Heart left ventricle (tissue), 16 donors: Measurements from ENCODE around the gene DNAH14. TPM values are rescaled to one million over a fixed set of nuclear protein-coding genes. Genes with fewer than 3 reads are reported as not detected.

Experiments used
- ATAC-seq, 4 donors: fragments of 200-7000 bp; cut with Tn5 transposase; one replicate each; pipeline ENCODE4 v1.9.1; 2020 to 2022; ENCODE audit warnings: moderate library complexity in 4 of 4, mild to moderate bottlenecking in 3 of 4, moderate number of reproducible peaks in 1 of 4
- DNase-seq, 5 donors: peaks; one replicate each; pipeline ENCODE4 v3.0.0-alpha.2; 2020
- H3K27ac ChIP-seq, 12 donors: fragments of 200-600 bp; sonication (generic) in 4 of 12; one replicate each; pipeline versions ENCODE4 v1.5.0 to v1.8.0; 2016 to 2022; ENCODE audit warnings: mild to moderate bottlenecking in 2 of 12
- H3K27me3 ChIP-seq, 9 donors: fragments of 200-600 bp; sonication (generic) in 2 of 9; one replicate each; pipeline versions ENCODE4 v1.5.1 to v1.8.0; 2016 to 2022; ENCODE audit warnings: mild to moderate bottlenecking in 3 of 9
- H3K36me3 ChIP-seq, 9 donors: fragments of 200-600 bp; sonication (generic) in 2 of 9; one replicate each; pipeline versions ENCODE4 v1.5.0 to v1.8.0; 2018 to 2022; ENCODE audit warnings: mild to moderate bottlenecking in 2 of 9
- H3K4me1 ChIP-seq, 12 donors: fragments of 200-600 bp; sonication (generic) in 4 of 12; one replicate each; pipeline versions ENCODE4 v1.5.0 to v1.8.0; 2016 to 2022; ENCODE audit warnings: mild to moderate bottlenecking in 3 of 12
- H3K4me3 ChIP-seq, 12 donors: fragments of 200-600 bp; sonication (generic) in 4 of 12; one replicate each; pipeline versions ENCODE4 v1.5.0 to v1.8.0; 2017 to 2022; ENCODE audit warnings: mild to moderate bottlenecking in 9 of 12, moderate library complexity in 4 of 12
- H3K9me3 ChIP-seq, 12 donors: fragments of 200-600 bp; sonication (generic) in 4 of 12; one replicate each; pipeline versions ENCODE4 v1.5.0 to v1.8.0; 2016 to 2022; ENCODE audit warnings: mild to moderate bottlenecking in 1 of 12
- POLR2A ChIP-seq, 2 donors: fragments of 450-650 bp; IDR thresholded peaks; one replicate each; pipeline ENCODE4 v1.6.1; 2017; ENCODE audit warnings: antibody characterized with exemption in 2 of 2, mild to moderate bottlenecking in 2 of 2, moderate library complexity in 2 of 2
- WGBS, 4 donors: extraction: QIAGEN DNeasy Blood & Tissue Kit in 2 of 4; methylation state at CpG; one replicate each; pipeline versions ENCODE4 v1.1.5 to v1.1.7; 2013 to 2018; 5-methylcytosine and 5-hydroxymethylcytosine counted together
- intact Hi-C, 10 donors: fragments of 100-400 bp; cut with DNase I; formaldehyde crosslinking; loops; one replicate each; pipeline versions ENCODE4 v1.11.1 to v1.14.2; 2022
- polyA plus RNA-seq, 2 donors: library from polyadenylated mRNA; stranded (reverse); fragments of 200-250 nt; gene quantifications; one replicate each; pipeline ENCODE4 v1.2.3, GENCODE V29; 2013
- total RNA-seq, 9 donors: library from RNA; depleted of rRNA in 2 of 9; stranded (reverse); fragments of >200 nt in 2 of 9; fragmentation: NEBNext Ultra II Directional in 3 of 9; extraction: Animal tissue kit (Norgen Biotek cat#: 25700) in 3 of 9; gene quantifications; one replicate each; pipeline versions ENCODE4 v1.1.0 to v1.2.4, GENCODE V29; 2016 to 2023
- TF ChIP-seq, protein P1 (sequence below), 12 donors: fragments of 200-600 bp; sonication (generic) in 4 of 12; IDR thresholded peaks; one replicate each; pipeline versions ENCODE4 v1.5.0 to v1.8.0; 2018 to 2022; ENCODE audit warnings: antibody characterized with exemption in 12 of 12, mild to moderate bottlenecking in 5 of 12
- donor health status: ischemic (EF 13 %, LVEDD 7.1; RV severe dilation, severe dysfunction).
- donor health status: healthy with polysubstance abuse.
- donor health status: DM: no; HTN: yes; CAD: no.
- donor health status: DM: no; HTN: no; CAD: no.
- donor health status: ischemic (EF 25% LVEDD 6.9; RV normal size, moderate dysfunction).
- donor health status: ischemic (EF 25% LVEDD 5.7; RV mildly dilated, moderate dysfunction).
- donor health status: healthy.
- donor health status: DM: yes; HTN: yes; CAD: no.
- donor health status: ischemic (EF 35%, LVEDD 5.7; RV mildly dilated, moderate dysfunction).
- donor health status: nonischemic (EF 11% LVEDD 7.7; RV severe dilation, severe dysfunction).
- donor health status: DM: yes; HTN: yes; CAD: no.
- donor health status: PGD.
- donor health status: ischemic (EF 29% LVEDD 5.4; RV normal size, mild dysfunction).
- donor health status: nonischemic (EF 23%, LVEDD 6.1; RV moderate dilation, normal function).

DNAH14 gene
- total and polyA plus RNA-seq, 11 donors = 0.24 to 6.8 (median 2.8) TPM

DNA sequence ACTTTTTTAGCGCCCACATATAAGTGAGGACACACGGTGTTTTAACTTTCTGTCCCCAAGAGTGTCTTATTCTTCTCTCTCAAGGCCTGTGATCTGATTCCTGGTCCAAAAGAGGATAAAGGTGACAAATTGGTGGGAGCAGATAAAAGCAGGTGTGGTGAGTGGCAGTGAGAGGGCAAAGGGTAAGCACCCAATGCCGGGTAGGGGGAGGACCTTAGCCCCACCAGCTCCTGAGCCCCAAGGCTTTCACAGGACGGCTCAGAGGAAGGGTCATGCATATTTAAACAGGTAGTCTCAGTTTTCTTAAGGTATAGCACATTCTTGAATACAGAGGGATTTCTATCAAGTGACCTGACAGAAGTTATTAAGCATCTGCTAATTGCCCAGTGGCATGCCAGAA is 478.8 kb downstream of the DNAH14 start:
- intact Hi-C loops = no loop called here
- H3K4me3 ChIP-seq = no peak overlapping the region
- H3K4me1 ChIP-seq = no peaks in the 10 kb centered on the region
- H3K27ac ChIP-seq = no peak overlapping the region
- no peaks in the 10 kb centered on the region for H3K27me3 ChIP-seq
- ATAC-seq = no peak
- no peak for DNase-seq
- H3K36me3 ChIP-seq = peaks cover 0 to 98% (median 78%) of the 10 kb centered on the region in 9 donors
- TF ChIP-seq POLR2A (IDR thresholded peaks at IDR 0.05) = no peak
- TF ChIP-seq, protein P1, sequence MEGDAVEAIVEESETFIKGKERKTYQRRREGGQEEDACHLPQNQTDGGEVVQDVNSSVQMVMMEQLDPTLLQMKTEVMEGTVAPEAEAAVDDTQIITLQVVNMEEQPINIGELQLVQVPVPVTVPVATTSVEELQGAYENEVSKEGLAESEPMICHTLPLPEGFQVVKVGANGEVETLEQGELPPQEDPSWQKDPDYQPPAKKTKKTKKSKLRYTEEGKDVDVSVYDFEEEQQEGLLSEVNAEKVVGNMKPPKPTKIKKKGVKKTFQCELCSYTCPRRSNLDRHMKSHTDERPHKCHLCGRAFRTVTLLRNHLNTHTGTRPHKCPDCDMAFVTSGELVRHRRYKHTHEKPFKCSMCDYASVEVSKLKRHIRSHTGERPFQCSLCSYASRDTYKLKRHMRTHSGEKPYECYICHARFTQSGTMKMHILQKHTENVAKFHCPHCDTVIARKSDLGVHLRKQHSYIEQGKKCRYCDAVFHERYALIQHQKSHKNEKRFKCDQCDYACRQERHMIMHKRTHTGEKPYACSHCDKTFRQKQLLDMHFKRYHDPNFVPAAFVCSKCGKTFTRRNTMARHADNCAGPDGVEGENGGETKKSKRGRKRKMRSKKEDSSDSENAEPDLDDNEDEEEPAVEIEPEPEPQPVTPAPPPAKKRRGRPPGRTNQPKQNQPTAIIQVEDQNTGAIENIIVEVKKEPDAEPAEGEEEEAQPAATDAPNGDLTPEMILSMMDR (IDR thresholded peaks at IDR 0.05) = no peak
- 86 to 93% (median 91%) methylated on average over 4 of the region's 4 CpGs for WGBS, 4 donors
- no peaks in the 10 kb centered on the region for H3K9me3 ChIP-seq

DNA sequence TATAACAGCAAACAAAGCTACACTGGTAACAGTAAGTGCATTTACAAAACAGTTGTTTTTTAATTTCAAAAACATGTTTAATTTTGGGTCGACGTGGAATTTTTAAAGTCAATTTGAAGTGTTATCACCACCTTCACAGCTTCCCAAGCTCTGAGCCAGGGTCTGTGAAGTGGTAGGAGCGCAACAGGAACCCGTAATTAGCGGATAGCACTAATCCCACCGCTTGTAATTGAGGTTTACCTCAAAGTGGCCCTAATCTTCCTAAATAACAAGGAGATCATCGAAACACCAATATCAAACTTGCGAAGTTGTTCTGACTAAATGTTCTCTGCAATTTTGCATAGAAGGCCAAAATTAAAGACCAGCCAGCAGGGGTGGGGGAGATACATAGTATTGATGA is 479.6 kb downstream of the DNAH14 start:
- DNase-seq (no peak), ATAC-seq (no peak)
- Histone ChIP-seq H3K27ac (no peak overlapping the region), H3K27me3 (no peaks in the 10 kb centered on the region), H3K4me1 (no peaks in the 10 kb centered on the region), H3K9me3 (no peaks in the 10 kb centered on the region), H3K36me3 (peaks cover 0 to 100% (median 80%) of the 10 kb centered on the region in 9 donors), H3K4me3 (no peak overlapping the region)
- WGBS, 4 donors = 87 to 91% (median 88%) methylated on average over 8 of the region's 8 CpGs
- TF ChIP-seq, protein P1 (IDR thresholded peaks at IDR 0.05) = no peak
- no peak for TF ChIP-seq POLR2A (IDR thresholded peaks at IDR 0.05)
- intact Hi-C loops = no loop called here

DNA sequence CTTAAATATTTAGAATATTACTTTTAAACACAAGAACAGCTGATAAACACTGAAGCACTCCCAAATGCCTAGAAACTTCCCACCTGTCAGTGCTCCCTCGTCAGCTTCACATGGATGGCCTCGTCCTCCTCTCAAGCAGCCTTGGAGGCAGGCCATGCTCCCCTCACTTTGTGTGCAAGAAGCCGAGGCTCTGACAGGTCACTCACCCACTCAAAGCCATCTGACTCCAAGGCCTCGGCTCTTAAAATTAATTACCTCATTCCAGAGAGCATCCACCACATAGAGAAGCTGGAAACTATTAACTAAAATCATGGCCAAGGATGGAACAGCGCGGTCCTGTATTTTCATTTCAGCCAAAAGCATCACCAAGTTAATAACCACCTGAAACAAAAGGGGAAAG is 480.6 kb downstream of the DNAH14 start:
- Histone ChIP-seq H3K9me3 (no peaks in the 10 kb centered on the region), H3K36me3 (peaks cover 0 to 100% (median 81%) of the 10 kb centered on the region in 9 donors), H3K4me3 (no peak overlapping the region), H3K27ac (no peak overlapping the region), H3K4me1 (no peaks in the 10 kb centered on the region), H3K27me3 (no peaks in the 10 kb centered on the region)
- 82 to 93% (median 85%) methylated on average over 6 of the region's 6 CpGs for WGBS, 4 donors
- DNase-seq (no peak), ATAC-seq (no peak)
- intact Hi-C loops = no loop called here
- TF ChIP-seq POLR2A (IDR thresholded peaks at IDR 0.05) = no peak
- TF ChIP-seq, protein P1 (IDR thresholded peaks at IDR 0.05) = no peak

DNA sequence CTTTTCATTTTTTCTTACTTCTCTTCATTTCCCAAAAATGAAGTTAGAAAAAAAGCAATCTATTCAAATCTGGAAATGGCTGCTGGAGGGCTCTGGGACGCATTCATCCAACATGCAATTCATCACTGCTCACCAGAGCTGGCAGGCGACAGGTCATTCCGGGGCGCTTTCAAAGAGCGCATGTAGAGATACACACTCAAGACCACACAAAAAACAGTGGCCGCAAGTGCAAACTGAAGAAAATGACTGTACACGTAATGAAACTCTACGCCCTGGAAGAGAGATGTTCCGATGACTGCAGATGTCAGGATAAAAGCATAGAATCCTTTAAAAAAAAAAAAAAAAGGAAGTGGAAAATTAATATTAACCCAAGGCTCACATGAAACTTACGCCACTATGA is 482.8 kb downstream of the DNAH14 start:
- Histone ChIP-seq H3K36me3 (peaks cover 0 to 100% (median 87%) of the 10 kb centered on the region in 9 donors), H3K4me1 (no peaks in the 10 kb centered on the region), H3K9me3 (no peaks in the 10 kb centered on the region), H3K27ac (no peak overlapping the region), H3K4me3 (no peak overlapping the region), H3K27me3 (no peaks in the 10 kb centered on the region)
- TF ChIP-seq POLR2A (IDR thresholded peaks at IDR 0.05) = no peak
- TF ChIP-seq, protein P1 (IDR thresholded peaks at IDR 0.05) = no peak
- 89 to 95% (median 95%) methylated on average over 10 of the region's 10 CpGs for WGBS, 4 donors
- DNase-seq (no peak), ATAC-seq (no peak)
- intact Hi-C loops = no loop called here
